SJSA1 (cell line): ENCODE measurements around the gene OR1Q1. TPM values are rescaled to one million over a fixed set of nuclear protein-coding genes. Genes with fewer than 3 reads are reported as not detected.
"Not testable (repeated sequence)": the region's sequence is repeated elsewhere in the genome, so short reads cannot be mapped to it uniquely, and the experiment has no call there.

Experiments
- DNase-seq, 2 experiments: peaks; one replicate each; pipeline ENCODE4 v3.0.0-alpha.2; 2015 to 2020; ENCODE audit warnings: low spot score in 2 of 2, low read depth in 1 of 2
- H3K27ac ChIP-seq: fragments of 250-450 bp; sonication (Bioruptor Pico); 2 replicates; pipeline ENCODE4 v1.5.1; 2020; ENCODE audit warnings: mild to moderate bottlenecking, moderate library complexity
- H3K27me3 ChIP-seq: fragments of 250-450 bp; sonication (Bioruptor Pico); replicated peaks from 2 replicates; pipeline ENCODE4 v1.5.1; 2020; ENCODE audit warnings: mild to moderate bottlenecking, moderate library complexity
- H3K36me3 ChIP-seq: fragments of 250-450 bp; sonication (Bioruptor Pico); 2 replicates; pipeline ENCODE4 v1.5.1; 2020; ENCODE audit warnings: mild to moderate bottlenecking
- H3K4me1 ChIP-seq: fragments of 250-450 bp; sonication (Bioruptor Pico); replicated peaks from 2 replicates; pipeline ENCODE4 v1.6.1; 2021; ENCODE audit warnings: mild to moderate bottlenecking
- H3K4me3 ChIP-seq: fragments of 250-450 bp; sonication (Bioruptor Pico); 2 replicates; pipeline ENCODE4 v1.5.1; 2020; ENCODE audit warnings: mild to moderate bottlenecking
- H3K9me3 ChIP-seq: fragments of 250-450 bp; sonication (Bioruptor Pico); replicated peaks from 2 replicates; pipeline ENCODE4 v1.5.1; 2020; ENCODE audit warnings: mild to moderate bottlenecking
- total RNA-seq: library from RNA; depleted of rRNA; stranded (reverse); fragments of >200 nt; shearing (Covaris generic); gene quantifications from 2 replicates; pipeline ENCODE4 v1.2.3, GENCODE V29; 2014; rRNA removed

The OR1Q1 gene
- not detected in 2 replicates for total RNA-seq

DNA sequence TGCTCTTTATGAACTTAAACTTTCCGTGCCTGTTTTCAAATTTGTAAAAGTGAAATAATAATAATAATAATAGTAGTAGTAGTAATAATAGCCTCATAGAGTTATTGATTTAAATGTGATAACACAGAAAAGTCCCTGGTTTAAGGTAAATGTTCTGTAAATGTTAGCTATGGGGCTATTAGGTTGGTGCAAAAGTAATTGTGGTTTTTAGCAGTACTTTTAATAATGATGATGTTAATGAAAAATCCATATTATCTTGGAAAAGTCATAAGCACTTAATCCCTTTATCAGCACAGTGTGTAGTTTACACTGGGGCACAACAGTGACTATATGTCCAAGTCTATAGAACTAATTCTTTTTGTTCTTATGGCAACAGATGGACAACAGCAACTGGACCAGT is at the start of gene OR1Q1:
TSS of gene OR1Q1 (plus strand) at position 377 of the 400 bp plus-strand sequence. CDS start at position 377, 0 bp downstream.
- no peak within 1 kb of the TSS for H3K27ac ChIP-seq
- no peaks in the 10 kb centered on the region for H3K4me1 ChIP-seq
- no peak within 1 kb of the TSS for H3K4me3 ChIP-seq
- no peaks in the 10 kb centered on the region for H3K27me3 ChIP-seq
- no peaks in the 10 kb centered on the region for H3K36me3 ChIP-seq
- H3K9me3 ChIP-seq: no peaks in the 10 kb centered on the region
- no peak for DNase-seq

DNA sequence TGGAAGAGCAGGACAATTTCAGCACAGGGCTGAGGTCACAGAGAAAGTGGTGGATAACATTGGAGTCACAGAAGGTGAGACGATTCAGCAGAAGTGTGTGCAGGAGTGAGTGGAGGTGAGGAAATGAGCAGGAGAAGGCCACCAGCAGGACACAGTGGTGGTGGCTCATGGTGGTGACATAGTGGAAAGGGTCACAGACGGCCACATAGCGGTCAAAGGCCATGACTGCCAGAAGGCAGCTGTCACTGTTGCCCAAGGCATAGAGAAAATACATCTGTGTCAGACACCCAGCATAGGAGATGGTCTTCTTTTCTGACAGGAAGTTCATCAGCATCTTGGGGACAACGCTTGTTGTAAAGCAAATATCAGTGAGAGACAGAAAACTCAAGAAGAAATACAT is 46.6 kb upstream of the OR1Q1 start:
- no peaks in the 10 kb centered on the region for H3K36me3 ChIP-seq
- H3K9me3 ChIP-seq: no peaks in the 10 kb centered on the region
- H3K27me3 ChIP-seq: no peaks in the 10 kb centered on the region
- H3K4me3 ChIP-seq: no peak overlapping the region
- DNase-seq: no peak
- no peak overlapping the region for H3K27ac ChIP-seq
- no peaks in the 10 kb centered on the region for H3K4me1 ChIP-seq

GRCh38 chr9:122572456-122572855 is 42.1 kb upstream of the OR1Q1 start:
- Histone ChIP-seq H3K4me3 (no peak overlapping the region), H3K9me3 (no peaks in the 10 kb centered on the region), H3K36me3 (no peaks in the 10 kb centered on the region), H3K4me1 (no peaks in the 10 kb centered on the region), H3K27ac (no peak overlapping the region), H3K27me3 (no peaks in the 10 kb centered on the region)
- no peak for DNase-seq

GRCh38 chr9:122579874-122580273 is 34.7 kb upstream of the OR1Q1 start:
- Histone ChIP-seq H3K4me3 (no peak overlapping the region), H3K9me3 (no peaks in the 10 kb centered on the region), H3K27ac (no peak overlapping the region), H3K27me3 (no peaks in the 10 kb centered on the region), H3K36me3 (no peaks in the 10 kb centered on the region), H3K4me1 (no peaks in the 10 kb centered on the region)
- no peak for DNase-seq

GRCh38 chr9:122580360-122580759 is 34.2 kb upstream of the OR1Q1 start:
- H3K27me3 ChIP-seq: no peaks in the 10 kb centered on the region
- DNase-seq: peak in 1 of 2 experiments; percentile 8
- H3K4me3 ChIP-seq: no peak overlapping the region
- no peaks in the 10 kb centered on the region for H3K9me3 ChIP-seq
- H3K27ac ChIP-seq: no peak overlapping the region
- H3K4me1 ChIP-seq: no peaks in the 10 kb centered on the region
- no peaks in the 10 kb centered on the region for H3K36me3 ChIP-seq

GRCh38 chr9:122583284-122583683 is 31.3 kb upstream of the OR1Q1 start, which contains the start of gene OR1L8:
OR1L8 (minus strand) TSS chr9:122583384; CDS start chr9:122568477, 14,907 bp downstream.
- DNase-seq, H3K36me3 ChIP-seq, H3K27me3 ChIP-seq, H3K9me3 ChIP-seq, H3K27ac ChIP-seq, H3K4me3 ChIP-seq, H3K4me1 ChIP-seq: not testable (repeated sequence)

DNA sequence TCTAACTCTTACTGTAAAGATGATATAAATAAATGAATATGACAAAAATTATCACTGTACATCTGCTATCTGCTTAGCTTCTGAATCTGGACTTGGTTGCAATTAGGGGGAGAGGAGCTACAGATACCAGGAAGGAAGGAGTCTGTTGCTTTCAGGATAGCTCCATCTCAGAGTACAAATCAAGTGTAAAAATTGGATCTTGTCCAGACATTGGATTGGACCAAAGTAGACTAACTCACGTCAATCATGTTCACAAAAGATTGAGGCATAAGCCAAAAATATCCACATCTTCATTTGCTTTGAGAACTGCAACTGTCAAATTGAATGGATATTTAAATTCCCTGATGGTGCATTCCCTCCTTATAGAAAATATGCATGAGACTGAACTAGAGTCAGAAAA is 8.8 kb upstream of the OR1Q1 start:
- no peak for DNase-seq
- Histone ChIP-seq H3K36me3 (no peaks in the 10 kb centered on the region), H3K9me3 (no peaks in the 10 kb centered on the region)

DNA sequence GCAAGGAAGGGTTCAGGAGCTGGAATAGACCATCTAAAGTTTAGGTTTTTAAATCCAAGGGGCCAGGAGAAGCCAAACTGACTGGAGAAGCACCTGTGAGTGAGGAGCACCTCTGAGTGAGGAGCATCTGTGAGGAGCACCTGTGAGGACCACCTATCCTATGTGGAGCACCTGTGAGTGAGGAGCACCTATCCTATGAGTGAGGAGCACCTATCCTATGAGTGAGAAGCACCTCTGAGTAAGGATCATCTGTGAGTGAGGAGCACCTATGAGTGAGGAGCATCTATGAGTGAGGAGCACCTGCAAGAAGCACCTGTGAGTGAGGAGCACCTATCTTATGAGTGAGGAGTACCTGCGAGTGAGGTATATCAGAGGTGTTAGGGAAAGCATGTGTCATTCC is 8.0 kb upstream of the OR1Q1 start:
- no peak for DNase-seq
- no peaks in the 10 kb centered on the region for H3K36me3 ChIP-seq
- no peaks in the 10 kb centered on the region for H3K9me3 ChIP-seq
- H3K27me3 ChIP-seq: no peaks in the 10 kb centered on the region
- no peak overlapping the region for H3K4me3 ChIP-seq
- no peaks in the 10 kb centered on the region for H3K4me1 ChIP-seq
- no peak overlapping the region for H3K27ac ChIP-seq

More for the DNA sequence above, 8.8 kb upstream of the OR1Q1 start:
- no peak overlapping the region for H3K27ac ChIP-seq
- H3K27me3 ChIP-seq: no peaks in the 10 kb centered on the region
- no peak overlapping the region for H3K4me3 ChIP-seq
- no peaks in the 10 kb centered on the region for H3K4me1 ChIP-seq

DNA sequence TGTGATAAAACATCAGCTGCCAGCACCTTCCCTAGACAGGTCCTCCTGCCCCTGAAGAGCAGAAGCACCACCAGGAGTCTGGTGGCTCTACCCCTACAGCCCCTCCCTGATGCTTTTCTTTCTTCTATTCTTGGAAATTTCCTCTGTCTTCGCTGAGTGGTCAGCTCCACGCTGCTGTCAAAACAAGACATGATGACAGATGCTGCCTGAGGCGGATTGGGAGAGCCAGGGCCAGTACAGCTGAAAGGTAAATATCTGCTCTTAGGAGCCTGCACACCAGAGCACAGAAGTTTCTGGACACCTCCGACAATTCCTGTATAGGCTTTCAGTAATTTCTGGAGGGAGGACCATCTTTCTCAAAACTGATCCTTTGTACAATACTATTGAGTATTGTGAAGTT is 4.7 kb upstream of the OR1Q1 start:
- H3K9me3 ChIP-seq: no peaks in the 10 kb centered on the region
- no peaks in the 10 kb centered on the region for H3K36me3 ChIP-seq
- no peak for DNase-seq
- H3K4me3 ChIP-seq: no peak overlapping the region
- no peaks in the 10 kb centered on the region for H3K27me3 ChIP-seq
- no peak overlapping the region for H3K27ac ChIP-seq
- no peaks in the 10 kb centered on the region for H3K4me1 ChIP-seq

DNA sequence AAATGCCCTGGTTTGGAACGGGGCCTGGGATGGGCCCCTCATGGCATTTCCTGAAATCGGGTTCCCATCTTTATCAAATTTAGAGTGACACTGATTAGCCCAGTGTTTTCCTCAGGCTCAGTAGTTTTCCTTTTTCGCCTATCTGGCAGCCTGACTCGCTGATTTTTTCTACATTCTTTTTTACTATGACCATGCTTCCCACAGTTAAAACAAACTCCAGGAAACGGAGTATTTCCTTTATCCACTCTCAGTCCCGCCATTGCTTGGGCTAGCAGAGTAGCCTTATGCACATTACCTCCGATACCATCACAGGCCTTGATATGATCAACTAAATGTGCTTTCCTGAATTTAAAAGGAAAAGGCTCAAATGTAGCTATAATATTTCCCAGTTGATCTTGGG is 5.5 kb downstream of the OR1Q1 start:
- H3K27me3 ChIP-seq: no peaks in the 10 kb centered on the region
- H3K27ac ChIP-seq: no peak overlapping the region
- DNase-seq: no peak

GRCh38 chr9:122642226-122642625 is 27.7 kb downstream of the OR1Q1 start:
- no peaks in the 10 kb centered on the region for H3K36me3 ChIP-seq
- no peak overlapping the region for H3K4me3 ChIP-seq
- no peaks in the 10 kb centered on the region for H3K9me3 ChIP-seq
- no peaks in the 10 kb centered on the region for H3K4me1 ChIP-seq
- no peaks in the 10 kb centered on the region; the same call in 1 of the 2 replicates for H3K27me3 ChIP-seq
- DNase-seq: no peak
- no peak overlapping the region for H3K27ac ChIP-seq

More for the DNA sequence above, 5.5 kb downstream of the OR1Q1 start:
- no peaks in the 10 kb centered on the region for H3K9me3 ChIP-seq
- no peaks in the 10 kb centered on the region for H3K36me3 ChIP-seq
- H3K4me1 ChIP-seq: no peaks in the 10 kb centered on the region
- no peak overlapping the region for H3K4me3 ChIP-seq

- Histone ChIP-seq H3K27ac (no peak overlapping the region), H3K9me3 (no peaks in the 10 kb centered on the region), H3K4me1 (no peaks in the 10 kb centered on the region), H3K27me3 (no peaks in the 10 kb centered on the region), H3K4me3 (no peak overlapping the region), H3K36me3 (no peaks in the 10 kb centered on the region)
- DNase-seq: no peak
Observed at GRCh38 chr9:122656378-122656777, 41.8 kb downstream of the OR1Q1 start.

DNA sequence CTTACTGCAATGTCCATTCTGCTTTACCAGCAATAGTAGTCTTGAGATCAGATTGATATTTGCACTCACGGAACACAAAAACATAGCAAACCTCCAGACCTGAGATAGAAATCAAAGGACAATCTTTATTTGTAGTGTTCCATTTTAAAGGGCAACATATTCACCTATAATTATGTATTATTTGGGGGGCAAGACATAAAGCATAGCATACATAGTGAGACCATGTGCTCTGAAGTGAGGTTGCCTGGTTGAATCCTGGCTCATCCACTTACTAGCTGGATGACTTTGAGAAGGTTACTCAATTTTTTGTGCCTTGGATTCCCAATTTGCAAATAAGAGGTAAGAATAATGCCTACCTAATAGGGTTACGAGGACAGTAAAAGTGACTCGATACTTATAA is 43.0 kb downstream of the OR1Q1 start, which contains the start of gene OR1B1:
TSS of gene OR1B1 (minus strand) at position 101 of the 400 bp plus-strand sequence.
- Histone ChIP-seq H3K4me1 (no peaks in the 10 kb centered on the region), H3K27me3 (no peaks in the 10 kb centered on the region), H3K4me3 (no peak within 1 kb of the TSS), H3K9me3 (no peaks in the 10 kb centered on the region), H3K36me3 (no peaks in the 10 kb centered on the region), H3K27ac (no peak within 1 kb of the TSS)
- no peak for DNase-seq

- H3K27ac ChIP-seq: no peak within 1 kb of the TSS
- no peak within 1 kb of the TSS for H3K4me3 ChIP-seq
- no peak for DNase-seq
- no peaks in the 10 kb centered on the region for H3K9me3 ChIP-seq
- no peaks in the 10 kb centered on the region for H3K4me1 ChIP-seq
- H3K36me3 ChIP-seq: no peaks in the 10 kb centered on the region
- H3K27me3 ChIP-seq: no peaks in the 10 kb centered on the region
Observed at GRCh38 chr9:122661416-122661815, 46.9 kb downstream of the OR1Q1 start, which contains the start of gene OR1L1. OR1L1 (plus strand) TSS chr9:122661716; CDS start chr9:122661716, 0 bp downstream.
